Measurements from ENCODE around the gene SYTL3. TPM values are rescaled to one million over a fixed set of nuclear protein-coding genes. Genes with fewer than 3 reads are reported as not detected.

Gene SYTL3
- total RNA-seq, 4 donors from 2014 or later: 4.8 to 10.1 (median 7.6) TPM

DNA sequence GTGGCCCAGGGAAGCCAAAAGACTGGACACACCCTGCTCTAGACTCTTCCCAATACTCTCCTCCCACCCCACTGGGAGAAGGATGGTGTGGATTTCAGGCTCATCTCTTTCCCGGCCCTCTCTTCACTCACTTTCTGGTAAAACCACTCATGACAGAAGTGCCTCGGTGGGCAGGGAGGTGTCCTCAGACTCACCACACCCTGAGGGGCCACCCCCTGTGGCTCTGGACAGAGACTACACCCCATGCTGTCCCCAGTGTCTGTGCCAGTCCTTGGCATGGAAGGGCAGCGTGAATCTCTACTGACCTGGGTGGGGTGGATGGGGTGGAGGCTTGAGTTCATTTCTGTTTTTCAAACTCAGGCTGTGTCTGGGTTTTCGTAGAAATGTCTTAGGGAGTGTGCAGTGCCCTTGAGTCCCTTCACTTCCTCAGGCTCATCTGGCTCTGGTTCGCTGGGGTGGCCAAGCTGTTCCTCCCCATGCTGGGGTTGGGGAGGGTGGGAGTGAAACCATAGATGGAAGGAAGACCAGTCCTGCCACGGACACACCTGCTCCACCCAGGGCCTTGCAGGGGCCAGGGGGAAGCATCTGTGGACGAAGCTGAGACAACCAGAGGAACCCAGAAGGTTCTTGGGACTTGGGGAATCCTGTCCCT is 110.2 kb downstream of the SYTL3 start:
- no peak for DNase-seq (ENCODE audit: extremely low spot score)
- TF ChIP-seq CTCF (IDR thresholded peaks at IDR 0.05) (no peak), POLR2AphosphoS5 (IDR thresholded peaks at IDR 0.05) (no peak), EP300 (IDR thresholded peaks at IDR 0.05) (no peak), POLR2A (IDR thresholded peaks at IDR 0.05; ENCODE audit: low read depth) (no peak)
- peaks cover 0 to 22% (median 18%) of the 10 kb centered on the region in 4 donors for H3K4me1 ChIP-seq
- WGBS: 91% methylated on average over 7 of the region's 7 CpGs
- peaks cover 4 to 22% (median 12%) of the 10 kb centered on the region in 4 donors for H3K36me3 ChIP-seq
- peak overlapping the region in 2 of 4 donors; percentile 6 to 13 for H3K27ac ChIP-seq (replicated peaks in 1 of 4)
- H3K4me3 ChIP-seq: no peak overlapping the region
- intact Hi-C loops (cut with DNase I): loop anchor here (5.0 kb wide), 1 partner anchor 53 kb away; no protein-coding TSS in a partner anchor
- no peaks in the 10 kb centered on the region for H3K27me3 ChIP-seq
- H3K9me3 ChIP-seq: no peaks in the 10 kb centered on the region

DNA sequence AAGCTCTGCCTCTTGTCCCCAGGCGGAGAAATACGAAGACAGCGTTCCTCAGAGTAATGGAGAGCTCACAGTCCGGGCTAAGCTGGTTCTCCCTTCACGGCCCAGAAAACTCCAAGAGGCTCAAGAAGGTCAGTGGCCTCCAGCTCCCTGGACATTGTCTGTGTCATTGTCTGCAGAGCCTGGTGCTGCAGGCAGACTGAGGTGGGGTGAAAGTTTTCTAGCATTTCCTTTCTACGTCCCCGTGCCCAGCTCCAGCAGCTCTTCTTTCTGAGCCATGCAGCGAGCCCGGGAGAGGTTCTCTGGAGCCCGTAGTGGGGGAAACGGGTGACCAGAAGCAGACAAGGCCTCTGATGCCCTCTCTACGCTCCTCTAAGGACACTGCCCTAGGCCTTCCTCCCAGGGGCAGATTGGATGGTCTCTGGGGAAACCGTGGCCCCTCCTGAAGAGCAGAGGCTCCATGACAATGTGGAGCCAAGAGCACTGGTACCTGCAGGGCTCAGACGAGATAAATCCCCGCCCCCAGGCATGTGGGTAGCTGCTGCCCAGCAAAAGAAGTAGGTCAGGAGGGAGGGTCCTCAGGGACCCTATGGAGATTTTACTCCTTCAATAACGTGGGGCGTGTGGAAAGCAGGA is 110.9 kb downstream of the SYTL3 start:
- Histone ChIP-seq H3K4me3 (no peak overlapping the region), H3K4me1 (peaks cover 0 to 22% (median 18%) of the 10 kb centered on the region in 4 donors), H3K27me3 (no peaks in the 10 kb centered on the region), H3K36me3 (peaks cover 11 to 29% (median 19%) of the 10 kb centered on the region in 4 donors), H3K9me3 (no peaks in the 10 kb centered on the region), H3K27ac (replicated peaks in 1 of 4) (no peak overlapping the region)
- TF ChIP-seq POLR2A (IDR thresholded peaks at IDR 0.05; ENCODE audit: low read depth): no peak
- TF ChIP-seq CTCF (IDR thresholded peaks at IDR 0.05): no peak
- no peak for TF ChIP-seq EP300 (IDR thresholded peaks at IDR 0.05)
- TF ChIP-seq POLR2AphosphoS5 (IDR thresholded peaks at IDR 0.05): no peak
- WGBS: 86% methylated on average over 10 of the region's 17 CpGs
- no peak for DNase-seq (ENCODE audit: extremely low spot score)
- intact Hi-C loops (cut with DNase I): loop anchor here (5.0 kb wide), 1 partner anchor 53 kb away; no protein-coding TSS in a partner anchor

- no peak for DNase-seq (ENCODE audit: extremely low spot score)
- WGBS: 95% methylated on average over 8 of the region's 10 CpGs
- no peak overlapping the region for H3K27ac ChIP-seq (replicated peaks in 1 of 4)
- H3K27me3 ChIP-seq: no peaks in the 10 kb centered on the region
- no peak overlapping the region for H3K4me3 ChIP-seq
- peaks cover 20 to 39% (median 29%) of the 10 kb centered on the region in 4 donors for H3K36me3 ChIP-seq
- intact Hi-C loops (cut with DNase I): loop anchor here (5.0 kb wide), 1 partner anchor 54 kb away; no protein-coding TSS in a partner anchor
- peaks cover 0 to 22% (median 18%) of the 10 kb centered on the region in 4 donors for H3K4me1 ChIP-seq
- TF ChIP-seq EP300 (IDR thresholded peaks at IDR 0.05): no peak
- TF ChIP-seq CTCF (IDR thresholded peaks at IDR 0.05): no peak
- TF ChIP-seq POLR2A (IDR thresholded peaks at IDR 0.05; ENCODE audit: low read depth): no peak
- TF ChIP-seq POLR2AphosphoS5 (IDR thresholded peaks at IDR 0.05): no peak
- no peaks in the 10 kb centered on the region for H3K9me3 ChIP-seq
Measured at GRCh38 chr6:158761746-158762145, 111.9 kb downstream of the SYTL3 start.

DNA sequence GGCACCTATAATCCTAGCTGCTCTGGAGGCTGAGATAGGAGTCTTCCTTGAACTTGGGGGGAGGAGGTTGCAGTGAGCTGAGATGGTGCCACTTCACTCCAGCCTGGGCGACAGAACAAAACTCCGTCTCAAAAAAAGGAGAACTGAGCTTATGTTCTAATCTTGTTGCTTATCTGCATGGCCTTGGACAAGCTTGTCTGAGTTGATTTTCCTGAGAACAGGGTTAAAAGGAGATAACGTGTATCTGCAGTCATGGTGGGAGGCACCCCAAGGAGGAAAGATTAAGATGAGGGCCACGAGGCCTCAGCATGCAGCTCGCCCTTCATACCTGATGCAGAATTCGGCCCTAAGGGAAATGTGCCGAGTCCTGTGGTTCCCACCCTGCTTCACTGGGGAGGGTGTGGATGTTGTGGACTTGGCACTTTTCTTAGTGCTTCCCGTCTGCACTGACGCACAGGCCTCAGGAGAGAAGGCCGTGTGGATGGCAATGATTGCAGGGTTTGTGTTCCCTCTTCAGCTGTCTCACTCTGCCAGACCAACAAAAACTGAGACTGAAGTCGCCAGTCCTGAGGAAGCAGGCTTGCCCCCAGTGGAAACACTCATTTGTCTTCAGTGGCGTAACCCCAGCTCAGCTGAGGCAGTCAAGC is 113.1 kb downstream of the SYTL3 start:
- Histone ChIP-seq H3K27ac (replicated peaks in 1 of 4) (peak overlapping the region; percentile 18 to 71 (median 49)), H3K9me3 (no peaks in the 10 kb centered on the region), H3K27me3 (no peaks in the 10 kb centered on the region), H3K4me3 (no peak overlapping the region), H3K4me1 (peaks cover 0 to 22% (median 18%) of the 10 kb centered on the region in 4 donors), H3K36me3 (peaks cover 31 to 42% (median 39%) of the 10 kb centered on the region in 4 donors)
- DNase-seq (ENCODE audit: extremely low spot score): no peak
- intact Hi-C loops (cut with DNase I): loop anchor here (5.0 kb wide), 1 partner anchor 56 kb away; no protein-coding TSS in a partner anchor
- 67% methylated on average over 12 of the region's 12 CpGs for WGBS
- TF ChIP-seq POLR2AphosphoS5 (IDR thresholded peaks at IDR 0.05) (peak; percentile 36 to 38), EP300 (IDR thresholded peaks at IDR 0.05) (no peak)
